LNCAP (cell line): ENCODE results near the gene TMEM234.

Source experiments
- TF ChIP-seq, protein P1 (sequence below): fragments of 450-650 bp; IDR thresholded peaks from 2 replicates; pipeline ENCODE4 v1.5.1; 2017; ENCODE audit warnings: mild to moderate bottlenecking

TMEM234 gene

DNA sequence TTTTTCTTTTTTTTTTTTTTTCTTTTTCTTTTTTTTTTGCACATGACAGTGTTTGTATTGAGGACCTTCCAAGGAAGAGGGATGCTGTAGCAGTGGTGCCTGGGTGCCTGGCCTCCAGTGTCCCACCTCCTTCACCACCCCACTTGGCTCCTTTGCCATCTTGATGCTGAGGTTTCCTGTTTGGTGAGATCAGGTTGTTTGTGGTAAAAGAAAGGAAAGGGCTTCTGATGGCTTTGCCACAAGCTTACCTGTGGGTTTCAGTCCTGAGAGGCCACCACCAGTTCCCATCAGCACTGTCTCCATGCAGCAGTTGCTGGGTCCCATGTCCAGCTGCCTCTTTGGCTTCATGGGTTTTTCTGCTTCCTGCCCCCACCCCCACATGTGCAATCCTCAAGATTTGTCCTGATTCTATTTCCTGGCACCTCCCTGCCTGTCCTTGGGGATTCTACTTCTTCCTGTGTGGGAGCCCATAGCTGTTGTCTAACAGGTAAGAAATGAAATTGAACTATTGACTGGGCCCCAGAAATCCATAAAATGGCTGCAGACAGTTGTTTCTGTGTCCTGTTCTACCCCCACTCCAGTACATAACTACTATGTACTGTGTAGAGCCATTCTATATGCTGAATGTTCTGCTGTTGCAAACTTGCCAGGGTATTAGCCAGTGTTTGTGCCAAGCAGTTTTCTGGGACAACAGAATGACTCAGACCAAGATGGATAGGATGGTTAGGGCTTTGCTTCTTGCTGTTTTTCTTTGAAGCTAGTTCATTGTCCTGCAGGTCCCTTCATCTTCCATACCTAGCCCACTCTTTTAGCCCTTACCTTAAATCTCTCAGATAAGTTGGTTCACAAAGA lies 26.0 kb downstream of the TMEM234 start:
- TF ChIP-seq, protein P1, sequence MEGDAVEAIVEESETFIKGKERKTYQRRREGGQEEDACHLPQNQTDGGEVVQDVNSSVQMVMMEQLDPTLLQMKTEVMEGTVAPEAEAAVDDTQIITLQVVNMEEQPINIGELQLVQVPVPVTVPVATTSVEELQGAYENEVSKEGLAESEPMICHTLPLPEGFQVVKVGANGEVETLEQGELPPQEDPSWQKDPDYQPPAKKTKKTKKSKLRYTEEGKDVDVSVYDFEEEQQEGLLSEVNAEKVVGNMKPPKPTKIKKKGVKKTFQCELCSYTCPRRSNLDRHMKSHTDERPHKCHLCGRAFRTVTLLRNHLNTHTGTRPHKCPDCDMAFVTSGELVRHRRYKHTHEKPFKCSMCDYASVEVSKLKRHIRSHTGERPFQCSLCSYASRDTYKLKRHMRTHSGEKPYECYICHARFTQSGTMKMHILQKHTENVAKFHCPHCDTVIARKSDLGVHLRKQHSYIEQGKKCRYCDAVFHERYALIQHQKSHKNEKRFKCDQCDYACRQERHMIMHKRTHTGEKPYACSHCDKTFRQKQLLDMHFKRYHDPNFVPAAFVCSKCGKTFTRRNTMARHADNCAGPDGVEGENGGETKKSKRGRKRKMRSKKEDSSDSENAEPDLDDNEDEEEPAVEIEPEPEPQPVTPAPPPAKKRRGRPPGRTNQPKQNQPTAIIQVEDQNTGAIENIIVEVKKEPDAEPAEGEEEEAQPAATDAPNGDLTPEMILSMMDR: no peak

DNA sequence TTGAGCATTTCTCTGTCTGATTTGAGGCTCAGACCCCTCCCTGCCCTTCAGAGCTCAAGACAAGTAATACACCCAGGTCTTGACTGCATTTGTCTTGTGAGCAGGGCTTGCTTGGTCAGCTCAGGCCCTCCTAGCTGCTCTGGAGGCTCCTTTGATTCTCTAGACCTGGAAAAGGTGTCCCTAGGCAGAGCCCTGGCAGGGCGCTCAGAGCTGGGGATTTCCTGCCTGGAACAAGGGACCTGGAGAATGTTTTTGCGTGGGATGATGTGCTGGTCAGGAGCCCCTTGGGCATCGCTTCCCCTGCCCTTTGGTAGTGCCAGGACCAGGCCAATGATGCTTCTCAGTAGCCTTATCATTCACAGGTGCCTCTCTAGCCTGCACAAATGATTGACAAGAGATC lies 26.6 kb downstream of the TMEM234 start:
- TF ChIP-seq, protein P1: no peak

DNA sequence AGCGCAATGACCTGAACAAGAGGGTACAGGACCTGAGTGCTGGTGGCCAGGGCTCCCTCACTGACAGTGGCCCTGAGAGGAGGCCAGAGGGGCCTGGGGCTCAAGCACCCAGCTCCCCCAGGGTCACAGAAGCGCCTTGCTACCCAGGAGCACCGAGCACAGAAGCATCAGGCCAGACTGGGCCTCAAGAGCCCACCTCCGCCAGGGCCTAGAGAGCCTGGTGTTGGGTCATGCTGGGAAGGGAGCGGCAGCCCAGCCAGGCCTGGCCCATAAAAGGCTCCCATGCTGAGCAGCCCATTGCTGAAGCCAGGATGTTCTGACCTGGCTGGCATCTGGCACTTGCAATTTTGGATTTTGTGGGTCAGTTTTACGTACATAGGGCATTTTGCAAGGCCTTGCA lies 27.2 kb downstream of the TMEM234 start:
- TF ChIP-seq, protein P1: no peak

DNA sequence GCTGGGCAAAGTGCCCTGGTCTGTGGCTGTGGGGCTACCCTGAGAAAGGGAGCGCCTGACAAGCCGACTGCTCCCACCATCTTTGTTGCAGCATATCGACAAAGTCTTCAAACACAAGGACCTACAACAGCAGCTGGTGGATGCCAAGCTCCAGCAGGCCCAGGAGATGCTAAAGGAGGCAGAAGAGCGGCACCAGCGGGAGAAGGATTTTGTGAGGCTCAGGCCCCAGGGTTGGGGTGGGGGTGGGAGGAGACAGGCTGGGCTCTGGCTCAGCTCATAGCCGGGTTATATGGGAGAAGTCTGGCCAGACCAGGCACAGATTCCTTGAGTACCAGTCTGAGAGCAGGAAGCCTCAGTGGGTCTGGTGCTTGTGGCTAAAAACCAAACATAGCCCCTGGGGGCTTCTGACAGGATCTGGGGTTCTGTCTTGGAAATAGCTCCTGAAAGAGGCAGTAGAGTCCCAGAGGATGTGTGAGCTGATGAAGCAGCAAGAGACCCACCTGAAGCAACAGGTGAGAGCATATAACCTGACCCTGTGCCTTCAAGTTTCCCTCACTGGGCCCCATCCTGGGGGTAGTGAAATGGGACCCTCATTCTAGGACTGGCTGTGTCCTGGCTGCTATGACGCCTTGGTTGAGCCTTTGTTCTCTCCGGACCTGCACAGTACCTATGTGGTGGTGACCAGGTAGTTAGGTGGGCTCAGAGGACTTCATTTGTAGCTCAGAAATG lies 29.8 kb downstream of the TMEM234 start:
- TF ChIP-seq, protein P1: no peak

DNA sequence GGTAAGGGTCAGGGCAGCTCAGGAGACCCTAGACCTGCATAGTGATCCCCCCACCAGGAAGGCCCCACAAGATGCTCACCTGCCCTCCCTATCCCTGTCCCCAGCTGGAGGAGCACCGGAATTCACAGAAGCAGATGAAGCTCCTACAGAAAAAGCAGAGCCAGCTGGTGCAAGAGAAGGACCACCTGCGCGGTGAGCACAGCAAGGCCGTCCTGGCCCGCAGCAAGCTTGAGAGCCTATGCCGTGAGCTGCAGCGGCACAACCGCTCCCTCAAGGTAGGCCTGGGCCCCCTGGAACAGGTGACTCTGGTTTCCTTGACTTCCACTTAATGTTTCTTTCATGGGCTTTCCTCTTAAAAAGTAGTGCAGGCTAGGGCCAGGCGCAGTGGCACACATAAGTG lies 34.3 kb downstream of the TMEM234 start:
- TF ChIP-seq, protein P1: no peak

DNA sequence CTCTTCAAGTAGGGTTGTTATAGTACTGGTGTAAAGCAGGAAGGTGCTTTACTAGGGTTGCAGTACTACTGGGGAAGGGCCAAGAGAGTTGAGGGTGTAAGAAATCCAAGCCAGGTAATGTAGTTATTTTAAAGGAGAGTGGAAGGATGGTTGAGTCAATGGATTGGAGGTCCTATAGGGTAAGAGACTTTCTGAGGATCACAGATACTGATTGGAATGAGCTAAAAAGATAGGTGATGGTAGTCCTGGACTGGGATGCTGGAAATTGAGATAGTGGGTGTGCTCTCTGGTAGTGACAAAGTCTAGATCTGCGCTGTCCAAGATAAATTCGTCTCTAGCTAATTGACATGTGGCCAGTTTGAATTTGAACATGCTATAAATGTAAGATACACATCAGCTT lies 35.7 kb downstream of the TMEM234 start:
- TF ChIP-seq, protein P1: no peak

DNA sequence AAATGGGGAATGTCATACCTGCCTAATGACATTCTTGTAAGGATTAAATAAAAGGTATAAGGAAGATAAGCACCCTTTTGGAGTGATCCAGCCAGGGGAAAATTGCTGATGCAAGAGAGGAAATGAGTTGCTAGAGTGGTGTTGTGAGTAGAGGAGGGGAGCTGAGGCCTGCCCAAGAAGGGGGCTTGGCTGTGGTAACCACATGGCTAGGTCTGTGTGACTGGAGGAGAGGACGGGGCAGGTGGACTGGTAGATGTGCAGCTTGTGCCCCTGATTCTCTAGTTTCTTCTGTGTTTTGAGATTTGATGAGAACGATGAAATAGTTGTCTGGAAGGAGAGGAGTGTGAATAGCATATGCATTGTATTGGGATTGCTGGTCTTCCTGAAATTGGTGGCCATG lies 36.1 kb downstream of the TMEM234 start:
- TF ChIP-seq, protein P1: no peak
